IPS DF 4.7 (cell line): ENCODE results near the gene MAD1L1.

Source experiments
- DNase-seq: peaks from one replicate; pipeline ENCODE4 v3.0.0-alpha.2; 2013; ENCODE audit warnings: low spot score; ENCODE audit errors: extremely low read depth

Gene MAD1L1

GRCh38 chr7:2016761-2017480 is 215.8 kb downstream of the MAD1L1 start:
- DNase-seq, result no peak

- no peak for DNase-seq
Measured at GRCh38 chr7:2016021-2016631, 216.6 kb downstream of the MAD1L1 start.

GRCh38 chr7:2015251-2015871 is 217.4 kb downstream of the MAD1L1 start:
- DNase-seq, result no peak

GRCh38 chr7:2014391-2015241 is 218.1 kb downstream of the MAD1L1 start:
- DNase-seq, result no peak

- no peak for DNase-seq
Measured at GRCh38 chr7:2013381-2014311, 219.1 kb downstream of the MAD1L1 start.

- no peak for DNase-seq
Measured at GRCh38 chr7:2012981-2013380, 219.8 kb downstream of the MAD1L1 start.

- DNase-seq, result no peak
Measured at GRCh38 chr7:2012044-2012900, 220.5 kb downstream of the MAD1L1 start.

- no peak for DNase-seq
Measured at GRCh38 chr7:2011266-2012043, 221.3 kb downstream of the MAD1L1 start.

- no peak for DNase-seq
Measured at GRCh38 chr7:2010551-2011265, 222.0 kb downstream of the MAD1L1 start.

GRCh38 chr7:2010101-2010500 is 222.6 kb downstream of the MAD1L1 start:
- DNase-seq, result no peak

GRCh38 chr7:2009541-2010001 is 223.2 kb downstream of the MAD1L1 start:
- DNase-seq, result no peak

GRCh38 chr7:2008936-2009540 is 223.7 kb downstream of the MAD1L1 start:
- no peak for DNase-seq

- DNase-seq, result no peak
Measured at GRCh38 chr7:2008101-2008935, 224.4 kb downstream of the MAD1L1 start.

GRCh38 chr7:2007551-2007950 is 225.2 kb downstream of the MAD1L1 start:
- no peak for DNase-seq

- DNase-seq, result no peak
Measured at GRCh38 chr7:2006921-2007381, 225.8 kb downstream of the MAD1L1 start.

- DNase-seq, result no peak
Measured at GRCh38 chr7:2006231-2006771, 226.4 kb downstream of the MAD1L1 start.
